ENCODE data around the gene TSHZ2.

Gene TSHZ2

GRCh38 chr20:53141201-53142050 is 169.3 kb downstream of the TSHZ2 start:
- no peak for DNase-seq

- DNase-seq: no peak
Observed at GRCh38 chr20:53142225-53143127, 170.3 kb downstream of the TSHZ2 start.

- no peak for DNase-seq
Observed at GRCh38 chr20:53146201-53146891, 174.2 kb downstream of the TSHZ2 start.

GRCh38 chr20:53148771-53149147 is 176.6 kb downstream of the TSHZ2 start:
- no peak for DNase-seq

- no peak for DNase-seq
Observed at GRCh38 chr20:53149148-53149889, 177.2 kb downstream of the TSHZ2 start.

GRCh38 chr20:53149890-53150205 is 177.7 kb downstream of the TSHZ2 start:
- no peak for DNase-seq

GRCh38 chr20:53150532-53150931 is 178.4 kb downstream of the TSHZ2 start:
- no peak for DNase-seq

GRCh38 chr20:53152228-53152627 is 180.1 kb downstream of the TSHZ2 start:
- no peak for DNase-seq

- no peak for DNase-seq
Observed at GRCh38 chr20:53154540-53154939, 182.4 kb downstream of the TSHZ2 start.

- no peak for DNase-seq
Observed at GRCh38 chr20:53157443-53158408, 185.6 kb downstream of the TSHZ2 start.

GRCh38 chr20:53159160-53159559 is 187.0 kb downstream of the TSHZ2 start:
- no peak for DNase-seq

- no peak for DNase-seq
Observed at GRCh38 chr20:53161073-53161472, 188.9 kb downstream of the TSHZ2 start.

GRCh38 chr20:53161473-53161872 is 189.3 kb downstream of the TSHZ2 start:
- DNase-seq: no peak

GRCh38 chr20:53162251-53162835 is 190.2 kb downstream of the TSHZ2 start:
- DNase-seq: no peak

GRCh38 chr20:53163486-53163885 is 191.3 kb downstream of the TSHZ2 start:
- DNase-seq: no peak

GRCh38 chr20:53164072-53164471 is 191.9 kb downstream of the TSHZ2 start:
- no peak for DNase-seq

GRCh38 chr20:53165452-53165851 is 193.3 kb downstream of the TSHZ2 start:
- no peak for DNase-seq

- DNase-seq: no peak
Observed at GRCh38 chr20:53168491-53168890, 196.3 kb downstream of the TSHZ2 start.

GRCh38 chr20:53170196-53170595 is 198.0 kb downstream of the TSHZ2 start:
- no peak for DNase-seq

- no peak for DNase-seq
Observed at GRCh38 chr20:53171065-53171464, 198.9 kb downstream of the TSHZ2 start.

GRCh38 chr20:53174454-53174853 is 202.3 kb downstream of the TSHZ2 start:
- DNase-seq: no peak

Measured in DMS79 treated with DMSO at 0.1 percent for 48 hours (cell line).